ENCODE data around the gene MED15.
"Not testable (repeated sequence)": the region's sequence is repeated elsewhere in the genome, so short reads cannot be mapped to it uniquely, and the experiment has no call there.

Gene MED15

DNA sequence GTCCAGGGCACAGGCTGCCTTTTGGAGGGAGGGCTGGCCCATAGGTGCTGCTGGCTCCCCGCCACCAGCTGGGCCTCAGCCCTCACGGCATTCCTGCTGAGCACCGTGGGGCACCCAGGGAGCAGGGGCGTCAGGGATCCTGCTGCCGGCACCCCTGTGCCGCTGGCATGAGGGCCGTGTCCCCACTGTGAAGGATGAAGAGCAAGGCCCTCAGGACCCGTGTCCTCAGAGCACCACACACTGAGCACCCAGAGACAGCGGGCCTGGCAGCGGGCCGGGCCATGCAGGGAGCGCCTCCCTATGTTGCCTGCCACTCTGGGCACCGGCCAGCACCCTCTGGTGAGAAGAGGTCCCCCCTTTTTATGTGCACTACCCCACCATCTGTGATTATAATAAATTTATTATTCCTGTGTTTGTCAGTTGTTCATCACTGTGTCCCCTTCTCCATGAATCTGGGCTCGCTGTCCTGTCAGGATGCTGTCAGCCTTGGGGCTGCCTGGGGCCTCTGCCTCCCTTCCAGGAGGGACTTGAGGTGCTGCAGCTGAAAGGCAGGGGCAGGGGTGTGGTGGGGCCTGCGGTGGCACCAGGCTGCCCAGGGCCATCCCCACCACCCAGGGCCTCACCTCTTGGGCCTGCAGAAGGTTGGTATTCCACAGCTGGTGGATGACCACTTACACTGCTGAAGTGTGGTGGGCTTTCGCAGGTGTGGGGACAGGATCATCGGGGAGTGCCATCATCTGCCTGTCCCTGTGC is 80.0 kb downstream of the MED15 start:
- no peak for DNase-seq

DNA sequence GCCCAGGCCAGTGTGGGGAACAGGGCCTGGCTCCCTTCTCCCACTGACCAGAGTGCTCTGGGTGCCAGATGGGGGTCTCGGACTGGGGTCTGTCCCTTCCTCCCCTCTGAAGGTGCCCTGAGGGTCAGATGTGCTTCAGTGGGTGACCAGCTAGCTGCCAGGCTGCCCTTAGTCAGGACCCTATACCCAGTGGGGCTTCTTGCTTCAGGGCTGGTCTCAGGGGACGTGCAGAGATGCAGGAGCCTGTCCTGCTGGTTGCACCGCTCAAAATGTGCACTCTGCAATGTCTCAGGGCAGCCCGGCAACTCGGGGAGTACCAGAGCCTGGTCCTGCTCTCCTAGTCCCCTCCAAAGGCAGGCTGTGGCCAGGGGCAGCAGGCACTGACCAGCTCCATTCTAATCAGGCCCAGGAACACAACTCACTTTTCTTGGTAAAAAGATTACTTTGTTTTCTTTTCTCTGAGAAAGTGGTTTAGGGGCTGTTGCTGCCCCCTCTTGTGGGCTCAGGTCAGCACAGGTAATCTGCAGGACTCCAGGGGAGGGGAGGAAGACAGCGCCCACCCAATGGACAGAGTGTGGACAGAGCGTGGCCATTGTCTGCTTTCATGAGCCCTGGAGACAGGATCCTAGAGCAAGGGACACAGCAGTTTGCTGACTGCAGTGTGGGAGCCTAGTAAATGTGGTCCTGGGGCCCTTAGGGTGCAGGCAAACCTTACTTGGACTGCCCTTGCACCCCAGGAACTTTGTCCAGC is 80.9 kb downstream of the MED15 start:
- DNase-seq = no peak

DNA sequence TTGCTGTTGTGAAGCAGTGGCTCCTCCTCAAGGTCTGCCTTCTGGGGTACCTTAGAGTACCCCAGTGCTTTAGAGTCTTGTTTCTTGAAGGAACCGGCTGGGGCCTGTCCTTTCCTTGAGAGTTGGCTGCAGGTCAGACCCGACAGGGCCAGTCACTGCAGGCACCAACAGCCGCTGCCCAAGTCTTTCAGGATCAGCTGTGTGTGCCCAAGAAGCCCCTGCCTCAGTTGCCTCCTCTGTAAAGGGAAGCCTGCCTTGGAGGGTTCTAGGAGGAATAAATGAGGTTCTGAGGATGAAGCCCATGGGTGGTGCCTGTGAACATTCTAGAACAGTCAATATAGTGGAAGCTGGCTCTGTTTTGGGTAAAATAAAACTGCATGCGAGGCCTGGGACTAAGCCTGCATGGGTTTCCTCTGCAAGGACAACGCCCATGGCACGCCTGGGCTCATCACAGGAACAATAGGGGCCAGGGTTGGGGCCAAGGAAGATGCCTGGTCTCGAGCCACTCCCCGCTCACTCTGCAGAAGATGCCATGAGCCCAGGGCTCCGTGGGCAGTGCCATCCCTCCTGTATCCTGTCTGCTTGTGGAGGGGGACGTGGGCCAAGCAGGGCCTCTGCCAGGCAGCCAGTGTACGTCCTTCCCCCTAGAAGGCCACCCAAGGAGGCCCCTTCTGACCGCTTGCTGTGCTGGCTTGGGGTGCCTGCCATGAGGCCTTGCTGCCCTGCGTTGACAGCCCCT is 81.6 kb downstream of the MED15 start:
- DNase-seq = no peak

DNA sequence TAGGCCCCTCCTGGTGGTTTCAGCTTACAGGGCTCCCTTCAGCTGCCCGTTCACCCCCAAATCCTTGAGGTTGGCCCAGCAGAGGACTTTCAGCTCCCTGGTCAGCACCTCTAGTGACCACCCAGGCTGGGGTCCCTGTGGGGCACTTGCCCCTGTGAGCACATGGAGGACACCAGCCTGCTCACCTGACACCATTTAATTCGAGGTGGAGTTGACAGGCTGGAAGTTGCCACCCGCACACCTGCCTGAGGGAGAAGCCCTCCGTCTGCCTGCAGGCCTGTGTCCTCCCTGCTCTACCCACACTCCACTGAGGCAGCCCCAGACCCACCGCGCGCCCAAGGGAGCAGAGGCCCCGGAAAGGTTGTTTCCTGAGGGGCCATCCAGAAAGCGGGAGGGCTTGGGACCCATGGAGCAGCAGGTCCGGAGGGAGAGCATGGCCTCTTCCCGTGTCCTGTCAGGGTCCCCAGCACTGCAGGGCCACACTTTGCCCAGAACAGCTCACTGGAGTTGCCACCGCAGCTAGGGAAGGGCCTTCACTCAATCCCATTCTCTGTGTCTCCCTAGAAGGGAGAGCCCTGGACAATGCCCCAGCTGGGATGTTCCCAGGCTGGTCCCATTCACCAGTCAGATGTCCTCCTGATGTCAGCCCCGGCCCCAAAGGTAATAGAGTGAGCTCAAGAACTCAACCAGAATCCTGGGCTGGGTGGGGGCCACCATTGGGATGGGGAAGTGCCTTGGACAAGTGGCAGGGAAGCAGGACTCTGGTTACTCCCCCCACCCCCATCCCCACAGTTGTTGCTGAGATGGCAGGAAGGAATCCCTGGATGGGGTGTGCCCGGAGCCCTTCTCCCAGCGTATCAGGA is 82.4 kb downstream of the MED15 start:
- DNase-seq = no peak

DNA sequence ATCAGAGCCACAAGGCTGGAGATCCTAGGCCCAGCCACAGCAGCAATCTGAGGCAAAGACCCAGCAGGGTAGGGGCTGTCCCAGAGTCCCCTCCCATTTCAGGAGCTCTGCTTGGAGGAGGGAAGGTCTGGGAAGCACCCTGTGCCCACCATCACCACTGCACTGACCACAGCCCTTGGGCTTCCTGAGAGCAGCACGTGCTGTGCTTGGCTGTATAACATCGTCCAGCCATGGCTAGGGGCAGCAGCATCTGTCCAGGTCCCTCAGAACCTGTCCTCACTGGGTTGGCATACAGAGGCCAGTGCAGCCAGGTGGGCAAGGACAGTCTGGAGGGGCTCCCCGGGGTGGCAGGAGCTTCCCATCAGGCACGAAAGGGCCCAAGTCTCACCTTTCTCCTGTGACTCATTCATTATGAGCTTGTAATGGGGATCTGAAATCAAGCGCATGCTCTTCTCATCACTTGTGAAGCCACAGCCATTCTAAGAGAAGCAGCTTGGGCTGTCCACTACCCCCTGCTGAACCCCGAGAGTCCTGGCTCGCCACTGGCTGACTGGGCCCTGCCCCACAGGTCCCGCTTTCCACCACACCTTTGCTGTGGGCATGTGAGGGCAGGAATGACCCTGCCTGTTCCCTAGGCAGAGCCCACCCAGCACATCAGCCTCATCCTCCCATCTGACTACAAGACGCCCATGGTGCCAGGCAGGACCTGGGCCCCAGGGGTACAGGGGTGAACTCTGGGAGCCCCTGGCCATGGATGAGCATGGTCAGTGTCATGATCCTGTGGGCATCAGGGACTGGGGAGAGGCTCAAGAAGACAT is 83.3 kb downstream of the MED15 start:
- DNase-seq = no peak

DNA sequence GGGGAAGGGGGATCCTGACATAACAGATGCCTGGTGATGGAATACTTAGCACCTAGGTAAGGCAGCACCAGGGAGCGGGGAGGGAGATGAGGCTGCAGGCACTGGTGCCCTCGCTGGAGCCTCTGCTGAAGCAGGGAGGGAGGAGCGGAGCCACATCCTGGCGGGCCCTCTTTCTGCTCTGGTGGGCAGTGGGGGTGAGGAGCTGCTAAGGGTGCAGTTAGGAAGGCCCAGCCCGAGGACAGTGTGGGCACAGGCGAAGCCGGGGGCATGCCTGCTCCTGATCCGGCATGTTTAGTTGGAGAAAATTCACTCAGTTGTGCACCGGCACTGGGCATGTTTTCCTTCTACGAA is 83.9 kb downstream of the MED15 start:
- DNase-seq = no peak

DNA sequence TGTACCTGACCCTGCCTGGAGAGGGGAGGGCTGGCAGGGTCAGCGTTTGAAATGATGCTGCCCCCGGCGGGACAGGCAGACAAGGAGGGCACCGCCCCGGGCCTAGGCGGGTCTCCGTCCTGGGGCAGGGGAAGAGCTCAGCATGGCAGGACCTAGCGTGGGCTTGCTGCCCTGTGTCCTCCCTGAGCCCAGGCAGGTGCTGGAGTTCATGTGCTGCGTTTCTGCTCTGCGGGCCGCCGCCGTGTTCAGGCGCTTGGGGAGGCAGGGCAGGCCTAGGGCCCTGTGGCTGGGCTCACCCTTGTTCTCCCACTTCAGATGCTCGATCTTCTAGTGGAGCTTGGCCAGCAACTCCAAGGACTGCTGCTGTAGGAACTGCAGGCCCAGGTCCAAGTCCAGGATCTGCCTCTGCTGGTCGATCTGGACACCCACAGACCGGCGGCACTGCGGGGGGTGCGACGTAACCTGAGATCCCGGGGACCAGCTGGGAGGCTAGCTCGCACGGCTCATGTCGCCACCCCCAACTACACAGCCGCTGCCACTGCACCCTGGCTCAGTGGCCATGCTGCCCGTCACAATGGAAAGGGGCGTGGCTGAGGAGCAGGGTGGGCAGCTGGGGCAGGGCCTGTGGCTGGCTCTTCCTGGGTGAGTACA is 84.4 kb downstream of the MED15 start:
- no peak for DNase-seq

DNA sequence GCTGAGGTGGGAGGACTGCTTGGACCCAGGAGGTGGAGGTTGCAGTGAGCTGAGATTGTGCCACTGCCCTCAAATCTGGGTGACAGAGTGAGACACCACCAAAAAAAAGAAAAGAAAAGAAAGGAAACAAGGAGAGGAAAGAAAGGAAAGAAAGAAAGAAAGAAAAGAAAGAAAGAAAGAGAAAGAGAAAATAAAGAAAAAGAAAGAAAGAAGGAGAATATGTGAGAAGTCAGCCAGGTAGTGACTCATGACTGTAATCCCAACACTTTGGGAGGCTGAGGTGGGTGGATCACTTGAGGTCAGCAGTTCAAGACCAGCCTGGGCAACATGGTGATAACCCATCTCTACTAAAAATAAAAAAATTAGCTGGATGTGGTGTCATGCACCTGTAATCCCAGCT is 86.6 kb downstream of the MED15 start:
- DNase-seq = not testable (repeated sequence)

DNA sequence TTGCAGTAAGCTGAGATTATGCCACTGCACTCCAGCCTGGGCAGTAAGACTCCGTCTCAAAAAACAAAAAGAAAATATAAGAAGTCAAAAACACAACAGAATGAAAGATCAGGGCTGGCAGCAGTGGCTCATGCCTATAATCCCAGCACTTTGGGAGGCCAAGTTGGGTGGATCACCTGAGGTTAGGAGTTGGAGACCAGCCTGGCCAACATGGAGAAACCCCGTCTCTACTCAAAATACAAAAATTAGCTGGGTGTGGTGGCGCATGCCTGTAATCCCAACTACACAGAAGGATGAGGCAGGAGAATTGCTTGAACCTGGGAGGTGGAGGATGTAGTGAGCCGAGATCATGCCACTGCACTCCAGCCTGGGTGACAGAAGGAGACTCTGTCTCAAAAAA is 87.1 kb downstream of the MED15 start:
- not testable (repeated sequence) for DNase-seq

DNA sequence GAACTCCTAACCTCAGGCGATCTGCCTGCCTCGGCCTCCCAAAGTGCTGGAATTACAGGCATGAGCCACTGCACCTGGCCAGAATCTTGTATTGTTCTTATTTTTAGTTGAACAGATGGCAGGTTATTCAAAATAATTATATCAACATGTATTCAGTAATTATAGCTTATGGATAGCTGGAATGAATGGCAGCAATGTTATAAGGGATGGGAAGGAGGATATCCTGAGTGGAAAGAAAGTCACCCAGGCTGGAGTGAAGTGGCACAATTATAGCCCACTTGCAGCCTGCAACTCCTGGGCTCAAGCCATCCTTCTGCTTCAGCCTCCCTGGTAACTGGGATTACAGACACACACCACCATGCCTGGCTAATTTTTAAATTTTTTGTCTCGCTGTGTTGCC is 88.1 kb downstream of the MED15 start:
- DNase-seq = no peak

DNA sequence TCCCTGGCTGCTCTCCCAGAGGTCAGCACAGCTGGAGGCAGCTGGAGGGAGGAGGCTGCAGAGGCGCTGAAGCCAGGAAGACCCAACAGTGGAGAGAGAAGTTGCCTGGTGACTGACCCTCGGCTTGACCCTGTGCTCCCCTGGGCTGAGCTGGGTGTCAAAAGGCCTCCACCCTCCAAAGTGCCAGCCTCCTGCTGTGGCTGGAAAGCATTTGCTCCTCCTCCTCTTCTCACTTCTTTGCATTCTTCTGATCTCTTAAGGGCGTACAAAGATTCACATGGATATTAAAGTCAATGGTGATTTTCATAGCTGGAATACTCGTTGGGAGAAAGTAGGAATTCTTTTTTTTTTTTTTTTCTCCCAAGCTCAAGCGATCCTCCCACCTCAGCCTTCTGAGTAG is 91.7 kb downstream of the MED15 start:
- DNase-seq = no peak

DNA sequence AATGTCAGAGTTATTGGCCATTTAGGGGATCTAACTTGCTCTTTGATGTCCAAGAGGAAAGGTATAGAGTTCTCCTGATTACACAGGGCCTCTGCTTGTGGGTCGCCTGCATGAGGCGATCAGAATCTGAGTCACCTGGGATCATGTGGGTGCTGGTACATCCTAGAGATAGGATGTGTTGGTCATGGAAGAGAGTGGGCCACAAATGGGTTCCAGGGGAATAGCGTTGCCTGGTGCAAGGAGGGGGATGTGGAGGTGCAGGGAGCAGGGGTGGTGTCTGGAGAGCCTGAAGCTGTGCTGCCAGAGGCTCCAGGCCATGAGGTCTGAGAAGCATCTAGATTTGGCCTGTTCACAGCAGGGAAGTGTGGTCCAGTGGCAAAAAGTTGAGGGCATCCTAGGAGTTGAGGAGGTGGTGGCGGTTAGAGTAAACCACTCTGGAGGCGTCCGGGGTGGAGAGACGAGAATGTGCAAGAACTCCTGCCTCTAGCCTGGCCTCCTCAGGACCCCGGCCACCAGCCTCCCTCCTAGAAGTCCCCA is 92.8 kb downstream of the MED15 start:
- DNase-seq = no peak

DNA sequence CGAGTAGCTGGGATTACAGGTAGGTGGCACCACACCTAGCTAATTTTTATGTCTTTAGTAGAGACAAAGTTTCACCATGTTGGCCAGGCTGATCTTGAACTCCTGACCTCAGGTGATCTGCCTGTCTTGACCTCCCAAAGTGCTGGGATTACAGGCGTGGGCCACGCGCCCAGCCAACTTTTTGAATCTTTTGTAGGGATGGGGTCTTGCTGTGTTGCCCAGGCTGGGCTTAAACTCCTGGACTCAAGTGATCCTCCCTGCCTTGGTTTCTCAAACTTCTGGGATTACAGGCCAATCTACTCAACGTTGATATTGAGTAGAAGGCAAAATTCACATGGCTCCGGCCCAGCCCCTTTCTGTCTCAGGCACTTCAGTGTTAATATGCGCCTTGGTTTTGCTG is 93.9 kb downstream of the MED15 start:
- no peak for DNase-seq

DNA sequence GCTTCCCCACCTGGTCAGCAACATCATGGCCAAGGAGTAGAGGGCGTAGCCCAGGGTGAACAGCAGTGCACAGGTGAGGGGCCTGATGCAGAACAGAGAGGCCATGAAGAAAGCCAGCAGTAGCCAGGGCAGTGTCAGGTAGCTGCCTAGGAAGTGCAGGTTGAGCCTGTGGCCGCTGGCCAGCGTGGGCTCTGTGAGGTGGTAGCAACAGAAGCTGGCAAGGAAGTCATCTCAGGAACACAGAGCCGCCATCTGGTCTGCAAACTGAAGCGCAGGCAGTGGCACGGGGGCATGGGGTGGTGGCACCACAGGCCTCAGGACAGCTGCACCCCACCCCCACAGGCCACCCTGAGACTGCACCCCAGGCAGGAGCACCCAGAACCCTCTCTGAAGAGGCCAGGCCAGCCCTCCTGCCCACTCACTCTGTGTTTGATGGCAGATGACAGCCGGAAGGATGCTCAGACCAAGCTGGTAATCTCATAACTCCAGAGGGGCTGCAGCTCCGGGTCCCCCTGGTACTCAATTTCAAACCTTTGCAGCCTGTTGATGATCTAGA is 95.3 kb downstream of the MED15 start:
- no peak for DNase-seq

DNA sequence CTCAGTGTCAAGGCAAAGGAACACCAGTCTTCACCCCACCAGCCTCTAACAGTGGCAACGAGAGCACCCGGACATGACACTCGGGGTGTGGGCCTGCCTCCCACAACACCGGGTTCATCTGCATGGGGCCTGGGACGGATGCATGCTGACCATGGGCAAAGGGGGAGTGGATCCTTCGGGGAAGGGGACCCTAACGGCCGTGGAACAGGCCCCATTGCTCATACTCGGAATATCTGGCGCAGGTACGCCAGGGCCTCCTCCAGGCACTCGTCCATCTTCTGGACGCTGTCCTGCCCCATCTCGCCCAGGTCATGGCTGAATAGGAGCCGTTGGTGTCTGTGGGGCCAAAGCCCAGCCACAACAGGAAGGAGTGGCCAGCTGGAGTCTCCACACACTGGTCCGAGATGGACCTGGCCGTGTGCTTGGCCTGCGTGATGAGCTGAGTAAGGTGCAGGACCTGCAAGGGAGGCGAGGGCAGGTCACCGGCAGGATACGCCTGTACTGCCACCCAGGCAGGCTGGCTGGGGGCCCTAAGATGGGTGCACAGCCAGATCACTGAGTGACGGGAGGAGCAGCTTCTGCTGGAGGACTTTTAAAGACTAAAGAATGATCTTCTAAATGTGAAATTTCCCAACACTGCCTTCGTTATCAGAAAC is 96.8 kb downstream of the MED15 start:
- no peak for DNase-seq

DNA sequence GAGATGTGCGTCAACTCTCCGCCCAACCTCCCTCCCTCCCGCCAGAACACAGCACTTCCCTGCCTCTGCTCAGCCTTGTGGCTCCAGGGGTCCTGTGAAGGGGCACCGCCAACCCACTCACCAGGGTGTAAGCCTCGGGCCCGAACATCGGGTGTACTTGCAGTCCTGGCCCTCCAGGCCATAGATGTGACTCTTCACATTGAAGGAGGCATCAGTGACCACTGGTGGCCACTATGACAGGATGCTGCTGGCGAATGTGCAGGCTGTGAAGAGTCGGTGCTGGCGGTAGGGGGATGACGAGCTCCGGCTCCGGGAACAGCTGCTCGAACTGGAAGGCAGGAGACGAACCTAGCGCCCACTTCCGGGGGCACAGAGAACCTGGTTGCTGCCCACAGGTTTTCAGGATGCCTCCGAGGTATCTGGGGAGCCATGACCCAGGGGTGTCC is 97.4 kb downstream of the MED15 start:
- no peak for DNase-seq

DNA sequence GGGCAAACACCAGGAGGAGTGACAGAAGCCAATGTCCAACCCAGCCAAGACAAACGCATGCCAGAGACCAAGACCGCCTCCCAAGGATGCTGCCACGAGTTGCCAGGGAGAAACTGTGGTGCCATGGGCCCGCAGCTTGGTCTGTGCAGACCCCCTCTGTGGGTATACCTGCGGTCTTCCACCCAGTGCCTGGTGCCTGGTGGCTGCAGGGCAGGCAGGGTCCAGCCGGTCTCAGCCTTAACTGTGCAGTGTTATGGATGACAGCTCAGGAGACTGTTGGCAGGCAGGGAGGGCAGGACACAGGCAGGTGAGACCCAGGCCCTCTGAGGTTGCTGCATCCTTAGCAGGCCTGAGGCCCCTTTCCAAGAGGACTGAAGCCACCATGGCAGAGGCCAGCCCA is 97.9 kb downstream of the MED15 start:
- DNase-seq = no peak

DNA sequence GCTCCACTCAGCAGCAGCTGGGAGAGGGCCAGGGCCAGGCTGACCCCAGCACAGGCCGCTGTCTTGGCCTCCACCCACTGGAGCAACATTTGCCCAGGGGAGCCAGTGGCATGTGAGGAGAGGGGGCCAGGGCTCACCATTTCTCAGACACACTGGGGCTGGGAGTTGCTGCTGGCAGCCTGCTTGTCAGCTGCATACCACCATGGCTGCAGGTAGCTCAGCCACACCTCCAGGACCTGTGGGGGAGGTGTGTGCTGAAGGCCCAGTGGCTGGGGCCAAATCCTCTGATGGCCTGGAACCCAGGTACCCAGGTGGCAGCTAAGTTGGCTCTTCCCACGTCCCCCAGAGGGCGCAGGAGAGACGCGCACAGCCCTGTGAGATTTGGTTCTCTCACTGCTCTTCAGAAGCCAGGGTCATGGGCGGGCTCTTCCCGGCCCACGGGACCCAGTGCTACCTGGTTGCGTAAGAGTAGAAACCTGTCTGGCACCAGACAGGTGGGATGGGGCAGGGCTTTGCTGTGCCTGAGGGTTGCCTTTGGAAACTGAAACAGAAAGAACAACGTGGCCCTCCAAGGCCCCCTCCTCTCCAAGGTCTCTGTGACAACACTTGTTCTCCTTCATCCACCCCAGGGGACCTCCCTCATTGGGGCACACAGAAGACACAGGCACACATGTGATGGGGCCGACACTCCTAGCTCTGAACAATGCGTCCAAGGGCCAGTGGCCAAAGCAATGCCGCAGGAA is 98.8 kb downstream of the MED15 start:
- DNase-seq = peak; percentile 80

DNA sequence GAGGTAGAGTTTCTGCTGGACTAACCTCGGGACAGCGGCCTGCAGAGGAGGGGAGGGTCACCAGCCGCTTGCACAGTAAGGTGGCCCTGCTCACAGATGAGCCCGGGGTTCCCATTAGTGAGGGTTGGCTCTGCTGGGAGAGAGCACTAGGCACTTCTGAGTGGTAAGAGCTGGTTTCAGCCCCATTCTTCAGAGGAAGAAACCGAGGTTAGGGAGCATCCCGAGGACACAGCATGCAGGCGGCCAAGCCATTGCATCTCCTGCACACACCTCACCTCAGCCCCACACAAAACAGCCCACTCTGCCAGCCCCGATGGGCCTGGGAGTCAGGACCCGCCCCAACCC is 99.3 kb downstream of the MED15 start:
- no peak for DNase-seq

Measured in stimulated activated CD8-positive, alpha-beta memory T cell treated with anti-CD3 and anti-CD28 coated beads, Interleukin-4, amount 100 ng/mL, for 48 hours (primary cell).